Sigmoid colon (tissue), 7 donors: ENCODE results near the gene ZNF282. TPM values are rescaled to one million over a fixed set of nuclear protein-coding genes. Genes with fewer than 3 reads are reported as not detected.

ENCODE experiments used
- DNase-seq: peaks from one replicate; pipeline ENCODE4 v3.0.0-alpha.2; 2019
- H3K27ac ChIP-seq, 4 donors: fragments of 200-600 bp; sonication (generic); one replicate each; pipeline ENCODE4 v1.5.1; 2016 to 2019; ENCODE audit warnings: mild to moderate bottlenecking in 1 of 4
- H3K27me3 ChIP-seq, 3 donors: fragments of 200-600 bp; sonication (generic); one replicate each; pipeline ENCODE4 v1.5.1; 2019; ENCODE audit warnings: mild to moderate bottlenecking in 1 of 3
- H3K36me3 ChIP-seq, 4 donors: fragments of 200-600 bp; sonication (generic); one replicate each; pipeline ENCODE4 v1.5.1; 2016 to 2019
- H3K4me1 ChIP-seq, 4 donors: fragments of 200-600 bp; sonication (generic); one replicate each; pipeline ENCODE4 v1.5.1; 2017 to 2019
- H3K4me3 ChIP-seq, 4 donors: fragments of 200-600 bp; sonication (generic); one replicate each; pipeline ENCODE4 v1.5.1; 2017 to 2019; ENCODE audit warnings: mild to moderate bottlenecking in 2 of 4, moderate library complexity in 1 of 4
- H3K9me3 ChIP-seq, 4 donors: fragments of 200-600 bp in 3 of 4; sonication (generic) in 3 of 4; one replicate each; pipeline versions ENCODE4 v1.5.1 to v1.6.1; 2013 to 2019
- CTCF ChIP-seq, 4 experiments: fragments of 450-650 bp in 3 of 4; fragments of 200-600 bp in 1 of 4; IDR thresholded peaks; one replicate each; pipeline ENCODE4 v1.5.1; 2016 to 2019; ENCODE audit warnings: antibody characterized with exemption in 4 of 4, mild to moderate bottlenecking in 3 of 4, moderate library complexity in 2 of 4
- EP300 ChIP-seq, 4 donors: sonication (generic); formaldehyde crosslinking; IDR thresholded peaks; one replicate each; pipeline ENCODE4 v1.6.1; 2017; ENCODE audit warnings: antibody characterized with exemption in 4 of 4
- POLR2A ChIP-seq, 2 donors: fragments of 450-650 bp; IDR thresholded peaks; one replicate each; pipeline ENCODE4 v1.6.1; 2016; ENCODE audit warnings: antibody characterized with exemption in 2 of 2, mild to moderate bottlenecking in 2 of 2, moderate library complexity in 2 of 2
- POLR2AphosphoS5 ChIP-seq, 4 donors: sonication (generic); formaldehyde crosslinking; IDR thresholded peaks; one replicate each; pipeline ENCODE4 v1.6.1; 2017; ENCODE audit warnings: antibody characterized with exemption in 4 of 4
- WGBS, 2 donors: extraction: QIAGEN DNeasy Blood & Tissue Kit; methylation state at CpG; one replicate each; pipeline ENCODE4 v1.1.7; 2013; 5-methylcytosine and 5-hydroxymethylcytosine counted together
- intact Hi-C: fragments of 100-400 bp; cut with DNase I; formaldehyde crosslinking; loops from one replicate; pipeline ENCODE4 v1.15.1; 2023
- polyA plus RNA-seq, 3 donors: library from polyadenylated mRNA; stranded (reverse); fragments of 200-250 nt; gene quantifications; one replicate each; pipeline ENCODE4 v1.2.3, GENCODE V29; 2013
- total RNA-seq, 4 donors: library from RNA; depleted of rRNA; stranded (reverse); fragments of >200 nt; gene quantifications; one replicate each; pipeline ENCODE4 v1.1.0, GENCODE V29; 2016
- donor health status: healthy with polysubstance abuse.
- donor health status: Bipolar disorder and iron deficiency.
- donor health status: healthy.

ZNF282 gene
- total and polyA plus RNA-seq, 7 donors = 6.9 to 24.9 (median 13.8) TPM

DNA sequence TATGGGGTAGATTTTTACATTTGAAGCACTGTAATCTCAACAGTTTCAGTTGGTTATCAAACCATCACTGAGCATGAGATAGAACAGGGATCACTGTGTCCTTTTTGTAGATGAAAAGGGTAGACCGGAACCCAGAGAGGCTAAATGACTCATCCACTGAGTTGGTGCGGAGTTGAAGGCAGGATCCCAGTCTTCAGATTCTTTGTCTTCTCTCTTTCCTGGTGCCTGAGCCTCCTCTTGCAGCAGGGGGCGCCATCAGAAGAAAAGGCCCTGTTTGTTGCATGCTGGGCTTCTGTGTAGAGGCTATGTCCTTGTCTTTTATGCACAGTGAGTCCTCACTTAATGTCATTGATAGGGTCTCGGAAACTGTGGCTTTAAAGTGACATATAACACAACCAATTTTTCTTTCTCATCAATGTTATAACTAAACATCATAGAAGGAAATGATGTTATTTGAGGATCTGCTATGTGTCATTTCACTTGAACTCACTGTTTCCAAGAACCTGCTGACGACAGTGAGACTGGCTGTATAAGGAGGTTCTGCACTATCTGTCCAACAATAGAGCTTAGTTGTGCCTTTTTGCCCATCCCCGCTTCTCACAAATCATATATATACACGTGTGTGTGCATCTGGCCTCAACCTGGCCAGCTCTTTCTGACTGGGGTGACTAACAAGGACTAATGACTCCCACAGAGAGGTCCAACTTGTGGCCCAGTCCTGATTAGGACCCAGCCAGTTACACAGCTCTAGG is 14.3 kb downstream of the ZNF282 start:
- DNase-seq = no peak
- Histone ChIP-seq H3K4me3 (no peak overlapping the region), H3K36me3 (peaks cover 55 to 98% (median 77%) of the 10 kb centered on the region in 4 donors), H3K27ac (no peak overlapping the region), H3K27me3 (no peaks in the 10 kb centered on the region), H3K9me3 (no peaks in the 10 kb centered on the region), H3K4me1 (no peaks in the 10 kb centered on the region)
- intact Hi-C loops = no loop called here
- TF ChIP-seq POLR2AphosphoS5 (IDR thresholded peaks at IDR 0.05) = no peak
- no peak for TF ChIP-seq POLR2A (IDR thresholded peaks at IDR 0.05)
- no peak for TF ChIP-seq EP300 (IDR thresholded peaks at IDR 0.05)
- peak in 1 of 4 experiments; percentile 16 for TF ChIP-seq CTCF (IDR thresholded peaks at IDR 0.05)
- WGBS, 2 donors = 69 to 70% methylated on average over 7 of the region's 7 CpGs

GRCh38 chr7:149210551-149210950 is 15.2 kb downstream of the ZNF282 start:
- no peak for TF ChIP-seq CTCF (IDR thresholded peaks at IDR 0.05)
- Histone ChIP-seq H3K27me3 (no peaks in the 10 kb centered on the region), H3K4me1 (no peaks in the 10 kb centered on the region), H3K36me3 (peaks cover 57 to 98% (median 83%) of the 10 kb centered on the region in 4 donors), H3K27ac (no peak overlapping the region), H3K4me3 (no peak overlapping the region), H3K9me3 (no peaks in the 10 kb centered on the region)
- no peak for DNase-seq
- intact Hi-C loops = no loop called here
- WGBS, 2 donors = 93% methylated on average over 11 of the region's 11 CpGs

DNA sequence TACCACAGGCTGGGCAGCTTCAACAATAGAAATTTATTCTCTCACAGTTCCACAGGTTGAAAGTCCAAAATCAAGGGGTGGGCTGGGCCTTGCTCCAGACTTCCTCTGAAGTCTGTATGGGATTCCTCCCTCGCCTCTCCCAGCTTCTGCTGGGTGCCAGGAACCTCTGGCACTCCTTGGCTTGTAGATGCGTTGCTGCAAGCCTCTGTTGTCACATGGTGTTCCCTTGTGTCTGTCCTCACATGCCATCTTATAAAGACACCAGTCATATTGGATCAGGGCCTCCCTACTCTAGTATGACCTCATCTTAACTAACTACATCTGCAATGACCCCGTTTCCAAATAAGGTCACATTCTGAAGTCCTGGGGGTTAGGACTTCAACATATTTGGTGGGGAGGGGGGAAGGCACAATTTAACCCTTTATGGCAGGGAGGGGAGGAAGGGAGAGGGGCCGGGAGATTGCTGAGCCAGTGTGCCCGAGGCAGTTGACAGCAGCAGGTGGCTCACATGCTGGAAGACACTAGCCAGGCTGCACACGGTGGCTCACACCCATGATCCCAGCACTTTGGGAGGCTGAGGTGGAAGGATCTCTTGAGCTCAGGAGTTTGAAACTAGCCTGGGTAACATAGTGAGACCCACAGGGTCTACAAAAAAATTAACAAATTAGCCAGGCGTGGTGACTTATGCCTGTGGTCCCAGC is 18.8 kb downstream of the ZNF282 start:
- no peaks in the 10 kb centered on the region for H3K4me1 ChIP-seq
- H3K36me3 ChIP-seq = peaks cover 43 to 100% (median 78%) of the 10 kb centered on the region in 4 donors
- H3K27ac ChIP-seq = no peak overlapping the region
- TF ChIP-seq CTCF (IDR thresholded peaks at IDR 0.05) = no peak
- no peak for TF ChIP-seq EP300 (IDR thresholded peaks at IDR 0.05)
- no peak for TF ChIP-seq POLR2A (IDR thresholded peaks at IDR 0.05)
- no peak for TF ChIP-seq POLR2AphosphoS5 (IDR thresholded peaks at IDR 0.05)
- H3K27me3 ChIP-seq = no peaks in the 10 kb centered on the region
- WGBS, 2 donors = 86 to 88% methylated on average over 7 of the region's 7 CpGs
- intact Hi-C loops = no loop called here
- no peaks in the 10 kb centered on the region for H3K9me3 ChIP-seq
- H3K4me3 ChIP-seq = no peak overlapping the region
- DNase-seq = no peak

- H3K36me3 ChIP-seq = peaks cover 28 to 100% (median 72%) of the 10 kb centered on the region in 4 donors
- TF ChIP-seq POLR2AphosphoS5 (IDR thresholded peaks at IDR 0.05) = no peak
- no peak for TF ChIP-seq EP300 (IDR thresholded peaks at IDR 0.05)
- no peak for TF ChIP-seq CTCF (IDR thresholded peaks at IDR 0.05)
- TF ChIP-seq POLR2A (IDR thresholded peaks at IDR 0.05) = no peak
- 72 to 89% methylated on average over 2 of the region's 2 CpGs for WGBS, 2 donors
- no peaks in the 10 kb centered on the region for H3K27me3 ChIP-seq
- H3K4me3 ChIP-seq = no peak overlapping the region
- intact Hi-C loops = no loop called here
- no peak overlapping the region for H3K27ac ChIP-seq
- H3K4me1 ChIP-seq = no peaks in the 10 kb centered on the region
- no peak for DNase-seq
- no peaks in the 10 kb centered on the region for H3K9me3 ChIP-seq
Observed at GRCh38 chr7:149216402-149216801, 21.1 kb downstream of the ZNF282 start.
